ENCODE measurements around the gene PCNT. TPM values are rescaled to one million over a fixed set of nuclear protein-coding genes. Genes with fewer than 3 reads are reported as not detected.

PCNT gene
- total RNA-seq, 1 experiment from 2014 or later: 41.0 TPM

DNA sequence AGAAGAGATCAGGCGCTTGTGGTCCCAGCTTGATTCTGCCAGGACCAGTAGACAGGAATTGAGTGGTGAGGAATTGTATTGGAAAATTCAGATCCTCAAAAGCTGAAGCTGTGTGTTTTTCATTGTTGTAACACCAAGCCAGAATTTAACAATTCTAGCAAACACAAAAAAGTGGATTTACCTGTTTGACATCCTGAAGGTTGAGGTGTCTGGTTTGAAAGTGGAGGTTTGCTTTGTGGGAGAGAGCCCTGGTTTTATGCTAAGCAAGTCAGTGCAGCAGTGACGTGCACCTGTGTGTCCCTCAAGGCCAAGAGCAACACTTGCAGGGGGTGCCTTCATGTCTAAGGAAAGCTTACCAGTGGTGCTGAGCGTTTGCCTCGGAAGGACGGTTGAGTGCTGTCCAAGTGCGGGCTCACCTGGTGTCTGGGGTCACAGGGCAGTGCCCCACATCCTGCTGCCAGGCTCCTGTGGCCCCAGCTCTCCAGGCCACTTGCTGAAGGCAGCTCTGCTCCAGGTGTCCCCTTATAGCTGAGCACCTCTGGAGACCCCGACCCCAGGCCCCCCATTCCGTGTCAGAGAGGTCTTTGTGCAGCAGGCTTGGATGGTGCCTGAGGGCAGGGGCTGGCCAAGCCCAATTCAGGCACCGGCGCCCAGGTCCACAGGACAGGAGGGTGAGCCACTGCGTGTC is 27.7 kb downstream of the PCNT start (continued):
- TF ChIP-seq GRHL2 (CRISPR knock-in tag; IDR thresholded peaks at IDR 0.05; ENCODE audit: insufficient replicate concordance, severe bottlenecking) (no peak), TCF7 (CRISPR knock-in tag; IDR thresholded peaks at IDR 0.05; ENCODE audit: low read depth) (no peak), TP53 (CRISPR knock-in tag; IDR thresholded peaks at IDR 0.05) (no peak), GABPB1 (CRISPR knock-in tag; IDR thresholded peaks at IDR 0.05) (no peak), CREM (CRISPR knock-in tag; IDR thresholded peaks at IDR 0.05) (no peak), CBFB (CRISPR knock-in tag; IDR thresholded peaks at IDR 0.05; ENCODE audit: low read depth) (no peak), TEAD1 (CRISPR knock-in tag; IDR thresholded peaks at IDR 0.05) (no peak)
- TF ChIP-seq, protein P1, sequence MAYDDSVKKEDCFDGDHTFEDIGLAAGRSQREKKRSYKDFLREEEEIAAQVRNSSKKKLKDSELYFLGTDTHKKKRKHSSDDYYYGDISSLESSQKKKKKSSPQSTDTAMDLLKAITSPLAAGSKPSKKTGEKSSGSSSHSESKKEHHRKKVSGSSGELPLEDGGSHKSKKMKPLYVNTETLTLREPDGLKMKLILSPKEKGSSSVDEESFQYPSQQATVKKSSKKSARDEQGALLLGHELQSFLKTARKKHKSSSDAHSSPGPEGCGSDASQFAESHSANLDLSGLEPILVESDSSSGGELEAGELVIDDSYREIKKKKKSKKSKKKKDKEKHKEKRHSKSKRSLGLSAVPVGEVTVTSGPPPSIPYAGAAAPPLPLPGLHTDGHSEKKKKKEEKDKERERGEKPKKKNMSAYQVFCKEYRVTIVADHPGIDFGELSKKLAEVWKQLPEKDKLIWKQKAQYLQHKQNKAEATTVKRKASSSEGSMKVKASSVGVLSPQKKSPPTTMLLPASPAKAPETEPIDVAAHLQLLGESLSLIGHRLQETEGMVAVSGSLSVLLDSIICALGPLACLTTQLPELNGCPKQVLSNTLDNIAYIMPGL (CRISPR knock-in tag; IDR thresholded peaks at IDR 0.05): no peak
- TF ChIP-seq, protein P2, sequence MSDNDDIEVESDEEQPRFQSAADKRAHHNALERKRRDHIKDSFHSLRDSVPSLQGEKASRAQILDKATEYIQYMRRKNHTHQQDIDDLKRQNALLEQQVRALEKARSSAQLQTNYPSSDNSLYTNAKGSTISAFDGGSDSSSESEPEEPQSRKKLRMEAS (CRISPR knock-in tag; IDR thresholded peaks at IDR 0.05): no peak

DNA sequence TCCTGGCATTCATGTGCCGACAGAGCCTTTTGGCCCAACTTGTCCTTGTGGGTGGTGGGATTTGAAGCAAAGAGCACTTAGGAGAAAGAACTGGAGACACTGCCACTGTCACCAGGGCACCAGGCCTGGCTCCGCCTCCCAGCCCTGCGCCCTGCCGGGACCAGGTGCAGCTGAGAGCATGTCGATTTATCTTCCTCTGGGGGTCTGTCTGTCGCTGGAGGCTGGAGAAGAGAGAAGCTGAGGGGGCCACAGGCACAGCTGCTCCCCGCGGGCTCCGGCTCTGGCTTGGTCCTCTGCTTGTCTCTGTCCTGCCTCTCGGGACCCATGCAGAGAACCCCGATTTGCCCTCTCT is 28.2 kb downstream of the PCNT start:
- ATAC-seq: no peak
- TF ChIP-seq SMAD3 (CRISPR knock-in tag; IDR thresholded peaks at IDR 0.05; ENCODE audit: borderline replicate concordance): no peak
- no peak for TF ChIP-seq SOX15 (CRISPR knock-in tag; IDR thresholded peaks at IDR 0.05)
- TF ChIP-seq ZBTB21 (CRISPR knock-in tag; IDR thresholded peaks at IDR 0.05; ENCODE audit: borderline replicate concordance): no peak
- no peak for TF ChIP-seq NR1H2 (CRISPR knock-in tag; IDR thresholded peaks at IDR 0.05)
- TF ChIP-seq, protein P3, sequence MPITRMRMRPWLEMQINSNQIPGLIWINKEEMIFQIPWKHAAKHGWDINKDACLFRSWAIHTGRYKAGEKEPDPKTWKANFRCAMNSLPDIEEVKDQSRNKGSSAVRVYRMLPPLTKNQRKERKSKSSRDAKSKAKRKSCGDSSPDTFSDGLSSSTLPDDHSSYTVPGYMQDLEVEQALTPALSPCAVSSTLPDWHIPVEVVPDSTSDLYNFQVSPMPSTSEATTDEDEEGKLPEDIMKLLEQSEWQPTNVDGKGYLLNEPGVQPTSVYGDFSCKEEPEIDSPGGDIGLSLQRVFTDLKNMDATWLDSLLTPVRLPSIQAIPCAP (CRISPR knock-in tag; IDR thresholded peaks at IDR 0.05): no peak
- TF ChIP-seq ETV6 (CRISPR knock-in tag; IDR thresholded peaks at IDR 0.05): no peak
- TF ChIP-seq, protein P4, sequence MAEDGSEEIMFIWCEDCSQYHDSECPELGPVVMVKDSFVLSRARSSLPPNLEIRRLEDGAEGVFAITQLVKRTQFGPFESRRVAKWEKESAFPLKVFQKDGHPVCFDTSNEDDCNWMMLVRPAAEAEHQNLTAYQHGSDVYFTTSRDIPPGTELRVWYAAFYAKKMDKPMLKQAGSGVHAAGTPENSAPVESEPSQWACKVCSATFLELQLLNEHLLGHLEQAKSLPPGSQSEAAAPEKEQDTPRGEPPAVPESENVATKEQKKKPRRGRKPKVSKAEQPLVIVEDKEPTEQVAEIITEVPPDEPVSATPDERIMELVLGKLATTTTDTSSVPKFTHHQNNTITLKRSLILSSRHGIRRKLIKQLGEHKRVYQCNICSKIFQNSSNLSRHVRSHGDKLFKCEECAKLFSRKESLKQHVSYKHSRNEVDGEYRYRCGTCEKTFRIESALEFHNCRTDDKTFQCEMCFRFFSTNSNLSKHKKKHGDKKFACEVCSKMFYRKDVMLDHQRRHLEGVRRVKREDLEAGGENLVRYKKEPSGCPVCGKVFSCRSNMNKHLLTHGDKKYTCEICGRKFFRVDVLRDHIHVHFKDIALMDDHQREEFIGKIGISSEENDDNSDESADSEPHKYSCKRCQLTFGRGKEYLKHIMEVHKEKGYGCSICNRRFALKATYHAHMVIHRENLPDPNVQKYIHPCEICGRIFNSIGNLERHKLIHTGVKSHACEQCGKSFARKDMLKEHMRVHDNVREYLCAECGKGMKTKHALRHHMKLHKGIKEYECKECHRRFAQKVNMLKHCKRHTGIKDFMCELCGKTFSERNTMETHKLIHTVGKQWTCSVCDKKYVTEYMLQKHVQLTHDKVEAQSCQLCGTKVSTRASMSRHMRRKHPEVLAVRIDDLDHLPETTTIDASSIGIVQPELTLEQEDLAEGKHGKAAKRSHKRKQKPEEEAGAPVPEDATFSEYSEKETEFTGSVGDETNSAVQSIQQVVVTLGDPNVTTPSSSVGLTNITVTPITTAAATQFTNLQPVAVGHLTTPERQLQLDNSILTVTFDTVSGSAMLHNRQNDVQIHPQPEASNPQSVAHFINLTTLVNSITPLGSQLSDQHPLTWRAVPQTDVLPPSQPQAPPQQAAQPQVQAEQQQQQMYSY (CRISPR knock-in tag; IDR thresholded peaks at IDR 0.05): no peak
- no peak for TF ChIP-seq ZNF416 (CRISPR knock-in tag; IDR thresholded peaks at IDR 0.05)
- TF ChIP-seq RELA (CRISPR knock-in tag; IDR thresholded peaks at IDR 0.05; ENCODE audit: borderline replicate concordance): no peak
- TF ChIP-seq RORB (CRISPR knock-in tag; IDR thresholded peaks at IDR 0.05): no peak
- Mint-ChIP-seq H3K4me3 (no peak overlapping the region), H3K36me3 (peaks cover 66% of the 10 kb centered on the region), H3K27me3 (ENCODE audit: low read depth) (no peaks in the 10 kb centered on the region), H3K4me1 (no peaks in the 10 kb centered on the region), H3K9me3 (no peaks in the 10 kb centered on the region), H3K27ac (no peak overlapping the region)
- CTCF ChIA-PET: no interaction called here
- POLR2A ChIA-PET: no interaction called here
- DNase-seq (ENCODE audit: low spot score): no peak

DNA sequence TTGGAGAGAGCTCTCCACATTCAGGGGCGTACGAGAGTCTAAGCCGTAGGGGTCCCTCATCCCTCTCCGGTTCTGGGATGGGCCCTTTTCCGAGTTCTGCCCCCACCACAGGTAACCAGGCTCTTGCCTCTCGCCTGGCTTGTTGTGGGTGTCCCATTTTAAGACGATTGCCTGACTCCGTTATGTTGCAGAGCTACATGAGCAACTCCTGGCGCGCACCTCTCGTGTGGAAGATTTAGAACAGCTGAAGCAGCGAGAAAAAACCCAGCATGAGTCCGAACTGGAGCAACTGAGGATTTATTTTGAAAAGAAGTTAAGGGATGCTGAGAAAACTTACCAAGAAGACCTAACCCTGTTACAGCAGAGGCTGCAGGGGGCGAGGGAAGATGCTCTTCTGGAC is 29.0 kb downstream of the PCNT start:
- H3K27ac Mint-ChIP-seq: no peak overlapping the region
- DNase-seq (ENCODE audit: low spot score) (no peak), ATAC-seq (no peak)
- no peaks in the 10 kb centered on the region for H3K9me3 Mint-ChIP-seq
- no peaks in the 10 kb centered on the region for H3K27me3 Mint-ChIP-seq (ENCODE audit: low read depth)
- H3K4me1 Mint-ChIP-seq: no peaks in the 10 kb centered on the region
- H3K36me3 Mint-ChIP-seq: peaks cover 65% of the 10 kb centered on the region
- ChIA-PET POLR2A (no interaction called here), CTCF (no interaction called here)
- H3K4me3 Mint-ChIP-seq: no peak overlapping the region
- TF ChIP-seq CREB1 (CRISPR knock-in tag; IDR thresholded peaks at IDR 0.05): no peak
- no peak for TF ChIP-seq NR3C1 (CRISPR knock-in tag; conservative IDR thresholded peaks at IDR 0.05; ENCODE audit: low read depth)
- TF ChIP-seq, protein P5, sequence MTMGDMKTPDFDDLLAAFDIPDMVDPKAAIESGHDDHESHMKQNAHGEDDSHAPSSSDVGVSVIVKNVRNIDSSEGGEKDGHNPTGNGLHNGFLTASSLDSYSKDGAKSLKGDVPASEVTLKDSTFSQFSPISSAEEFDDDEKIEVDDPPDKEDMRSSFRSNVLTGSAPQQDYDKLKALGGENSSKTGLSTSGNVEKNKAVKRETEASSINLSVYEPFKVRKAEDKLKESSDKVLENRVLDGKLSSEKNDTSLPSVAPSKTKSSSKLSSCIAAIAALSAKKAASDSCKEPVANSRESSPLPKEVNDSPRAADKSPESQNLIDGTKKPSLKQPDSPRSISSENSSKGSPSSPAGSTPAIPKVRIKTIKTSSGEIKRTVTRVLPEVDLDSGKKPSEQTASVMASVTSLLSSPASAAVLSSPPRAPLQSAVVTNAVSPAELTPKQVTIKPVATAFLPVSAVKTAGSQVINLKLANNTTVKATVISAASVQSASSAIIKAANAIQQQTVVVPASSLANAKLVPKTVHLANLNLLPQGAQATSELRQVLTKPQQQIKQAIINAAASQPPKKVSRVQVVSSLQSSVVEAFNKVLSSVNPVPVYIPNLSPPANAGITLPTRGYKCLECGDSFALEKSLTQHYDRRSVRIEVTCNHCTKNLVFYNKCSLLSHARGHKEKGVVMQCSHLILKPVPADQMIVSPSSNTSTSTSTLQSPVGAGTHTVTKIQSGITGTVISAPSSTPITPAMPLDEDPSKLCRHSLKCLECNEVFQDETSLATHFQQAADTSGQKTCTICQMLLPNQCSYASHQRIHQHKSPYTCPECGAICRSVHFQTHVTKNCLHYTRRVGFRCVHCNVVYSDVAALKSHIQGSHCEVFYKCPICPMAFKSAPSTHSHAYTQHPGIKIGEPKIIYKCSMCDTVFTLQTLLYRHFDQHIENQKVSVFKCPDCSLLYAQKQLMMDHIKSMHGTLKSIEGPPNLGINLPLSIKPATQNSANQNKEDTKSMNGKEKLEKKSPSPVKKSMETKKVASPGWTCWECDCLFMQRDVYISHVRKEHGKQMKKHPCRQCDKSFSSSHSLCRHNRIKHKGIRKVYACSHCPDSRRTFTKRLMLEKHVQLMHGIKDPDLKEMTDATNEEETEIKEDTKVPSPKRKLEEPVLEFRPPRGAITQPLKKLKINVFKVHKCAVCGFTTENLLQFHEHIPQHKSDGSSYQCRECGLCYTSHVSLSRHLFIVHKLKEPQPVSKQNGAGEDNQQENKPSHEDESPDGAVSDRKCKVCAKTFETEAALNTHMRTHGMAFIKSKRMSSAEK (CRISPR knock-in tag; IDR thresholded peaks at IDR 0.05; ENCODE audit: borderline replicate concordance): no peak
- TF ChIP-seq, protein P6, sequence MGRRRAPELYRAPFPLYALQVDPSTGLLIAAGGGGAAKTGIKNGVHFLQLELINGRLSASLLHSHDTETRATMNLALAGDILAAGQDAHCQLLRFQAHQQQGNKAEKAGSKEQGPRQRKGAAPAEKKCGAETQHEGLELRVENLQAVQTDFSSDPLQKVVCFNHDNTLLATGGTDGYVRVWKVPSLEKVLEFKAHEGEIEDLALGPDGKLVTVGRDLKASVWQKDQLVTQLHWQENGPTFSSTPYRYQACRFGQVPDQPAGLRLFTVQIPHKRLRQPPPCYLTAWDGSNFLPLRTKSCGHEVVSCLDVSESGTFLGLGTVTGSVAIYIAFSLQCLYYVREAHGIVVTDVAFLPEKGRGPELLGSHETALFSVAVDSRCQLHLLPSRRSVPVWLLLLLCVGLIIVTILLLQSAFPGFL (CRISPR knock-in tag; IDR thresholded peaks at IDR 0.05; ENCODE audit: borderline replicate concordance): no peak
- TF ChIP-seq SMAD4 (CRISPR knock-in tag; IDR thresholded peaks at IDR 0.05): no peak
- no peak for TF ChIP-seq CREM (CRISPR knock-in tag; IDR thresholded peaks at IDR 0.05)
